Endothelial cell of umbilical vein (primary cell): ENCODE results near the gene PDLIM4. TPM values are rescaled to one million over a fixed set of nuclear protein-coding genes. Genes with fewer than 3 reads are reported as not detected.

Experiments used
- BruUV-seq: library from RNA; stranded (reverse); fragments of 400-500 nt; replicated peaks from 2 replicates; lab custom pipeline; 2021; lab: Mats Ljungman, UMichigan
- CTCF ChIA-PET: fragments of 300-600, 350-600 bp; sonication (Branson Sonifier 250); formaldehyde crosslinking; loops from one replicate; lab custom pipeline; 2021; ENCODE audit warnings: antibody characterized with exemption, inconsistent platforms; lab: Charles Lee
- POLR2A ChIA-PET: fragments of 300-600, 350-600 bp; sonication (Branson Sonifier 250); formaldehyde crosslinking; loops from one replicate; lab custom pipeline; 2021; ENCODE audit warnings: antibody characterized with exemption, inconsistent platforms; lab: Charles Lee
- DNase-seq: peaks from one replicate; pipeline ENCODE4 v3.0.0-alpha.2; 2011; ENCODE audit warnings: low read depth, low spot score
- FAIRE-seq: peaks from 2 replicates; lab custom pipeline; 2011; peaks lifted over from hg19 to GRCh38; lab: Jason Lieb, UNC
- H2AFZ ChIP-seq: 2 replicates; pipeline ENCODE4 v1.6.0; 2012; ENCODE audit warnings: low read depth, low read length, control low read depth, inconsistent platforms
- H3K27ac ChIP-seq: 2 replicates; pipeline ENCODE4 v1.5.1; 2011; ENCODE audit warnings: low read depth, mild to moderate bottlenecking, control low read depth, low read length, moderate library complexity; ENCODE audit not compliant: insufficient read depth
- H3K27me3 ChIP-seq, 2 experiments: 2 replicates each; pipeline versions ENCODE4 v1.6.0 to v1.6.1; 2011; ENCODE audit warnings: low read length in 2 of 2, mixed read lengths in 1 of 2; ENCODE audit not compliant: control insufficient read depth in 2 of 2, insufficient read depth in 2 of 2
- H3K36me3 ChIP-seq, 2 experiments: 2 replicates in 1 of 2; 3 replicates in 1 of 2; pipeline ENCODE4 v1.5.1; 2011; ENCODE audit warnings: low read length in 2 of 2, mild to moderate bottlenecking in 1 of 2, moderate library complexity in 1 of 2; ENCODE audit not compliant: control insufficient read depth in 2 of 2, insufficient read depth in 2 of 2; ENCODE audit errors: extremely low read depth in 1 of 2
- H3K4me1 ChIP-seq: 3 replicates; pipeline ENCODE4 v1.5.1; 2011; ENCODE audit warnings: mild to moderate bottlenecking, low read length; ENCODE audit not compliant: control insufficient read depth, insufficient read depth; ENCODE audit errors: extremely low read depth
- H3K4me2 ChIP-seq: 2 replicates; pipeline ENCODE4 v1.6.1; 2011; ENCODE audit warnings: low read length, control low read depth, mixed read lengths; ENCODE audit not compliant: insufficient read depth
- H3K4me3 ChIP-seq, 3 experiments: fragments of 200-600 bp in 1 of 3; sonication (generic), shearing (Covaris generic) in 1 of 3; replicated peaks in 1 of 3; 2 replicates each; pipeline ENCODE4 v1.5.1; 2011 to 2016; ENCODE audit warnings: control low read depth in 3 of 3, low read length in 3 of 3, mild to moderate bottlenecking in 2 of 3, inconsistent platforms in 1 of 3, low read depth in 1 of 3, moderate library complexity in 1 of 3; ENCODE audit not compliant: insufficient read depth in 1 of 3
- H3K79me2 ChIP-seq: 2 replicates; pipeline ENCODE4 v1.6.0; 2012; ENCODE audit warnings: low read length, inconsistent platforms; ENCODE audit not compliant: control insufficient read depth, insufficient read depth
- H3K9ac ChIP-seq: replicated peaks from 2 replicates; pipeline ENCODE3; 2011; ENCODE audit warnings: low read length, control low read depth; ENCODE audit not compliant: insufficient read depth; ENCODE audit errors: extremely low read depth
- H3K9me1 ChIP-seq: replicated peaks from 3 replicates; pipeline ENCODE4 v1.6.0; 2011; ENCODE audit warnings: mild to moderate bottlenecking, low read length; ENCODE audit not compliant: control insufficient read depth, insufficient read depth; ENCODE audit errors: extremely low read depth
- H3K9me3 ChIP-seq: replicated peaks from 2 replicates; pipeline ENCODE4 v1.5.1; 2012; ENCODE audit warnings: low read length, inconsistent platforms; ENCODE audit not compliant: control insufficient read depth, insufficient read depth
- H4K20me1 ChIP-seq: replicated peaks from 2 replicates; pipeline ENCODE3; 2011; ENCODE audit warnings: mild to moderate bottlenecking, low read length; ENCODE audit not compliant: control insufficient read depth, insufficient read depth; ENCODE audit errors: extremely low read depth
- CTCF ChIP-seq, 2 donors: IDR thresholded peaks; 1 replicate in 1 of 2; 2 replicates in 1 of 2; pipeline ENCODE4 v1.5.1; 2011; ENCODE audit warnings: low read length in 2 of 2, mild to moderate bottlenecking in 2 of 2, moderate library complexity in 2 of 2, control low read depth in 1 of 2, inconsistent platforms in 1 of 2, low read depth in 1 of 2; ENCODE audit not compliant: insufficient read depth in 1 of 2; ENCODE audit errors: extremely low read depth in 1 of 2
- EZH2 ChIP-seq: IDR thresholded peaks from 2 replicates; pipeline ENCODE4 v1.6.1; 2012; ENCODE audit warnings: borderline replicate concordance, low read depth, mild to moderate bottlenecking, moderate library complexity, low read length, inconsistent platforms; ENCODE audit not compliant: severe bottlenecking
- FOS ChIP-seq: IDR thresholded peaks from 2 replicates; pipeline ENCODE4 v1.6.1; 2011; ENCODE audit warnings: mild to moderate bottlenecking, low read length, moderate library complexity, borderline replicate concordance; ENCODE audit not compliant: insufficient read depth
- GATA2 ChIP-seq: IDR thresholded peaks from 2 replicates; pipeline ENCODE4 v1.7.0; 2011; ENCODE audit warnings: low read depth, mild to moderate bottlenecking, moderate library complexity, mixed read lengths, low read length; ENCODE audit not compliant: insufficient read length, insufficient read depth
- JUN ChIP-seq: IDR thresholded peaks from 2 replicates; pipeline ENCODE4 v1.6.1; 2011; ENCODE audit warnings: borderline replicate concordance, low read depth; ENCODE audit not compliant: insufficient read length, insufficient read depth
- MAX ChIP-seq: IDR thresholded peaks from 2 replicates; pipeline ENCODE4 v1.6.1; 2011; ENCODE audit not compliant: insufficient read depth, insufficient read length
- MYC ChIP-seq: IDR thresholded peaks from one replicate; pipeline ENCODE4 v1.6.1; 2011; ENCODE audit warnings: mild to moderate bottlenecking, low read depth, low read length
- POLR2A ChIP-seq: IDR thresholded peaks from 2 replicates; pipeline ENCODE4 v1.6.1; 2012; ENCODE audit warnings: low read depth, mild to moderate bottlenecking, control low read depth, low read length
- POLR2AphosphoS5 ChIP-seq: IDR thresholded peaks from 2 replicates; pipeline ENCODE4 v1.6.1; 2012; ENCODE audit warnings: low read depth, mild to moderate bottlenecking, control low read depth, low read length, moderate library complexity; ENCODE audit not compliant: insufficient read depth
- dilution Hi-C: fragments of 300-500 bp; cut with MboI; formaldehyde crosslinking; loops from one replicate; pipeline ENCODE4 v1.15.0; 2019; ENCODE audit warnings: low sequenced_read_pairs; ENCODE audit not compliant: extremely low pct_ligation_motif_present
- intact Hi-C: fragments of 100-400 bp; cut with micrococcal nuclease; formaldehyde crosslinking; loops from one replicate; pipeline ENCODE4 v1.10.0; 2022
- polyA plus RNA-seq, 4 experiments: library from polyadenylated mRNA; depleted of rRNA in 3 of 4; stranded (reverse) in 3 of 4; unstranded in 1 of 4; fragments of >200 nt; gene quantifications; 2 replicates each; pipeline versions ENCODE4 v1.2.1 to v1.2.3, GENCODE V29; 2011 to 2012; ENCODE audit warnings: missing spikeins in 1 of 4
- total RNA-seq: library from RNA; stranded (reverse); gene quantifications from 2 replicates; pipeline ENCODE4 v1.2.3, GENCODE V29; 2021

Gene PDLIM4
- total and polyA plus RNA-seq, 2 donors (not counting 3 experiments of a cell fraction or from before 2014, with no cell fraction given): 65.7 to 112 TPM

- no TSS peak for BruUV-seq
- no peak overlapping the region for H3K27ac ChIP-seq
- peaks cover 5% of the 10 kb centered on the region for H3K4me1 ChIP-seq
- CTCF ChIA-PET: interaction anchor here (1.9 to 2.0 kb wide), 2 partner anchors 23 to 24 kb away, joined by 12 read pairs; no protein-coding TSS in a partner anchor
- H3K4me3 ChIP-seq: no peak overlapping the region
- DNase-seq (no peak), FAIRE-seq (no peak)
- H3K79me2 ChIP-seq: no peaks in the 10 kb centered on the region
- H3K9ac ChIP-seq: no peak overlapping the region
- intact Hi-C loops: no loop called here
- no peak for TF ChIP-seq CTCF (IDR thresholded peaks at IDR 0.05; ENCODE audit: extremely low read depth in 1 of 2, insufficient read depth in 1 of 2, low read depth in 1 of 2, low read length in 2 of 2)
- no peak for TF ChIP-seq MYC
- no peak for TF ChIP-seq MAX
- TF ChIP-seq JUN: no peak
- no peak for TF ChIP-seq POLR2A
- TF ChIP-seq POLR2AphosphoS5: no peak
- TF ChIP-seq EZH2: no peak
- no peak for TF ChIP-seq GATA2
- TF ChIP-seq FOS: no peak
- H3K27me3 ChIP-seq: no peaks in the 10 kb centered on the region
- no peaks in the 10 kb centered on the region for H4K20me1 ChIP-seq
- no peaks in the 10 kb centered on the region for H3K9me1 ChIP-seq
- dilution Hi-C loops: no loop called here
- H3K36me3 ChIP-seq: peaks cover 14% of the 10 kb centered on the region in 2 experiments
- POLR2A ChIA-PET: no interaction called here
- no peaks in the 10 kb centered on the region for H3K9me3 ChIP-seq
- no peak overlapping the region for H3K4me2 ChIP-seq
- no peak overlapping the region for H2AFZ ChIP-seq
Observed at GRCh38 chr5:132214491-132214890, 43.0 kb upstream of the PDLIM4 start.
